ENCODE results near the gene RNF157.

RNF157 gene

DNA sequence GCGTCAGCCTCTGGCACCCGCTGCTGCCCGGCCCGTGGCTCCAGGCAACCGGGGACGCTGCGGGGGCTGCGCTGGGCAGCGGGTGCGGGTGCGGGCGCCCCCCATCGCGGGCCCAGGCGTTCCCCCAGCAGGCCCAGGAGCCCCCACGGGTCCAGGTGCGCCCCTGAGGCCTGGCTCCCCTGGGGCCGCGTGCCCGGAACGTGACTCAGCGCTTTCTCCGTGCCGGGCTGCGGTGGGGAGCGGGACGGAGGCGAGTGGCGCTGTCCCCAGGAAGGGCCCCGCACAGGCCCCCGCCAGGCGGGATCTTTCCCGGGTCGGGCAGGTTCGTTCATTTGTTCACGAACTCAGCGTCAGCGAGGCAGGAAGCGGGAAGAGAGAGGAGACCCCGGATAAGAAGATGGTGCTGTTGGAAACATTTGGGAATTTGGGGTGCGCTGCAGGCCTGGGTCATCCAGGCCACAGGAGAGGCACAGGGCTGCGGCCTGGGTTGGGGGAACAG is 118.3 kb downstream of the RNF157 start:
- peak in 1 of 2 experiments; percentile 55 for DNase-seq

DNA sequence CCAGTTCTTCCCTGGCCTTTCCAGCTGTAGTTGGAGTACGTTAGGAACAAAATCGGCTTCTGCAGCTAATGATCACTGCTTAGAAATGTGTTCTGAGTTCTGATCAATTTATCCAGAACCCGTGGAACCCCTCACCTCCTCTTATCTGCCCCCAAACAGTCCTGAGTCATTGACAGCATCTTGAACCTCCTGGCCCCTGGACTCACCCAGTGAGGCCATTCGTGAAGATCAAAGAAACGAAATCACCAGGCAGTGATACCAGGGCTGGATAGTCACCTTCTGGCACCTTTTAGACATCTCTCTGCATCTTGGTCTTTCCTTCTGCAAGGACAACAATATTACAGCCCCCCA is 119.7 kb downstream of the RNF157 start:
- DNase-seq, result no peak

DNA sequence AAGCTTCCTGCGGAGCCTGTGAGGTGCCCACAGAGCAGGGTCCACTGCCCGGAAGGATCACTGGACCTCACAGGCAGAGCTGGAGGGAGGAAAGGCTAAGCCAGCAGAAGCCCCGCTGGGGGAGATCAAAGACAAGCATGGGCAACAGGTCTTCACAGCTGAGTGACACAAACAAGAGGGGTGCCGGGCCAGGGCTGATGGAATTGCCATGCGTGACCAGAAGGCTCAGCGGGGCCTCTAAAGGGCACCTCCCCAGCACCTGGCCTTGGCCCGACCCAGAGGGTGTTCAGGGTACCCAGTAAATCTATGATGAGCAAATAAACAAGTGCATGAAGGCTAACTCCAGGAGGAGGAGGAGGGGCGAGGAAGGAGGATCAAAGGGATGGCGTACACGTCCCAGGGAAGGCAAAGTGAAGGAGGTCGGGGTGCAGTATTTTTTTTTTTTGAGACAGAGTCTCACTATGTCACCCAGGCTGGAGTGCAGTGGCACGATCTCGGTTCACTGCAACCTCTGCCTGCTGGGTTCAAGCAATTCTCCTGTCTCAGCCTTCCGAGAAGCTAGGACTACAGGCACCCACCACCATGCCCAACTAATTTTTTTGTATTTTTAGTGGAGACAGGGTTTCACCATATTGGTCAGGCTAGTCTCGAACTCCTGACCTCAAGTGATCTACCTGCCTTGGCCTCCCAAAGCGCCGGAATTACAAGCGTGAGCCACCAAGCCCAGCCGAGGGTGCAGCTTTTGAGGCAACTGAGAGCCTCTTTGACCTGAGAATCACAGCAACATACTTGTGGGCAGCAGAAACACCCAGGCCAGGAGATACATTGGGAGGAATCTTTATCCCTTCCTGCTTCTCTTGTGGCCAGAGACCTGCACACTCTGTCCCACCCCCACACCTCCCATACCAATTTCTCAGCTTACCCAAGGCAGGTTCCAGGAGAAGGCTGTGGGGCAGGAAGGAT is 120.6 kb downstream of the RNF157 start:
- DNase-seq, result no peak

DNA sequence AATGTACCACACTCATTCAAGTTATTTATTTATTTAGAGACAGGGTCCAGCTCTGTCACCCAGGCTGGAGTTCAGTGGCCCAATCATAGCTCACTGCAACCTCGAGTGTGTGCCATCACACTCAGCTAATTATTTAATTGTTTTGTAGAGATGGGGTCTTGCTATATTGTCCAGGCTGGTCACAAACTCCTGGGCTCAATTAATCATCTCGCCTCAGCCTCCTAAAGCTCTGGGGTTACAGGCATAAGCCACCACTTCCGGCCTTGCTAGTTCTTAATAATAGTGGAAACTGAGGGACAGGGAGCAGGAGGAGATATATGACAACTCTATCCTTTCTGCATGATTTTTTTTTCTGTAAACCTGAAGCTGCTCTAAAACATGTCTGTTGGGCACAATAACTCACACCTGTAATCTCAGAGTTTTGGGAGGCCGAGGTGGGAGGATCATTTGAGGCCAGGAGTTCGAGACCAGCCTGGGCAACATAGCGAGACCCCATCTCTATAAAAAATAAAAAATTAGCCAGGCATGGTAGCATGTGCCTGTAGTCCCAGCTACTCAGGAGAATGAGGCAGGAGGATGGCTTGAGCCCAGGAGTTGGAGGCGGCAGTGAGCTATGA is 125.0 kb downstream of the RNF157 start:
- DNase-seq, result no peak

DNA sequence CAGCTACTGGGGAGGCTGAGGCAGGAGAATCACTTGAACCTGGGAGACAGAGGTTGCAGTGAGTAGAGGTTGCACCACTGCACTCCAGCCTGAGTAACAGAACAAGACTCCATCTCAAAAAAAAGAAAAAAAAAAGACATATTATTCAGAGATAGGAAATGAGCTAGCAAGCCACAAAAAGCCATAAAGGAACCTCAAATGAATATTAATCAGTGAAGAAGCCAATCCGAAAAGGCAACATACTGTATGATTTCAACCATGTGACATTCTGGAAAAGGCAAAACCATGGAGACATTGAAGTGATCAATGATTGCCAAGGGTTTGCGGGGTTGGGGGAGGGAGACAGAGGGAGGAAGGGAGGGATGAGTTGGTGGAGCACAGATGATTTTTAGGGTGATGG is 128.3 kb downstream of the RNF157 start:
- DNase-seq, result no peak

DNA sequence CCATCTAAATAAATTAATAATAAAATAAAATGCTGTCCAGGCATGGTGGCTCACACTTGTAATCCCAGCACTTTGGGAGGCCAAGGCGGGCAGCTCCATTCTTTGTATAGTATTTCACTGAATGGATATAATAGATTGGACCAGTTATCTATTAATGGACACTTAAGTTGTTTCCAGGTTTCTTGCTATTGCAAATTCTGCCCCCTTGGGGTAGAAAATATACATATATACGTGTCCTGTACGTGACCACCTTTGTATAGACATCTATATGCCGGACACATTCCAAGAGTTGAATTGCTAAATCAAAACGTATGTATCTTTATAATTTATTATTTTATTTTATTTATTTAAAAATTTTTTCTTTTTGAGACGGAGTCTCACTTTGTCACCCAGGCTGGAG is 132.8 kb downstream of the RNF157 start:
- no peak for DNase-seq

DNA sequence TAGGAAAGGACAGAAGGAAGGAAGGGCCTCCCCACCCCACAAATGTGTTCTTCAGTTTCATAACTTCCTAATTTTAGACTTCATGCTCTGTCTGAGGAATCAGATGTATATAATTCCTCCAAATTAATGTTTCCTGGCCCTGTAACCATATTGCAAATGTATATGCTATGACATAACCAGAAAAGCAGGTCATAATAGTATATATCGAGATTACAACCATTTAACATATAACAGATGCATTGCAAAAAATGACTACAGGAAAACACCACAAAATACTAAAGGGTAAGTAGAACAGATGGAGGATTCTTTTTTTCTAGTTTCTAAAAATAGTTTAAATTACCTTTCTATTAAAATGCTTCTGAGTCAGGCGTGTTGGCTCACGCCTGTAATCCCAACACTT is 133.6 kb downstream of the RNF157 start:
- no peak for DNase-seq

DNA sequence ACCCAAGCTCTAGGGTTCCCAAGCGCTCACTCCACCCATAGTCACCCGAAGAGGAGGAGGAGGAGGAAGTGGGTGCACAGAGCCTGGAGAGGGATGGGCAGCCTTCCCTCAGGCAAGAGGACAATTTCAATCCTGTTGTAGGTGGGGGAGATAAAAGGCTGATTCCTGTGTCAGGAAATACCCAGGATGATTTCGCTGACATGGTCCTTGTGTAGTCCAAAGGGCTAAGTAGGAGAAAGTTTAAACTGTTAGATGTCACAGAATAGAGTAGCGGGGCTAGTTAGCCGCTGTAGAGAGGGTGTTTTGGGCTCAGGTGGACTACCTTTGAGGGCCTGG is 135.4 kb downstream of the RNF157 start:
- DNase-seq, result no peak

DNA sequence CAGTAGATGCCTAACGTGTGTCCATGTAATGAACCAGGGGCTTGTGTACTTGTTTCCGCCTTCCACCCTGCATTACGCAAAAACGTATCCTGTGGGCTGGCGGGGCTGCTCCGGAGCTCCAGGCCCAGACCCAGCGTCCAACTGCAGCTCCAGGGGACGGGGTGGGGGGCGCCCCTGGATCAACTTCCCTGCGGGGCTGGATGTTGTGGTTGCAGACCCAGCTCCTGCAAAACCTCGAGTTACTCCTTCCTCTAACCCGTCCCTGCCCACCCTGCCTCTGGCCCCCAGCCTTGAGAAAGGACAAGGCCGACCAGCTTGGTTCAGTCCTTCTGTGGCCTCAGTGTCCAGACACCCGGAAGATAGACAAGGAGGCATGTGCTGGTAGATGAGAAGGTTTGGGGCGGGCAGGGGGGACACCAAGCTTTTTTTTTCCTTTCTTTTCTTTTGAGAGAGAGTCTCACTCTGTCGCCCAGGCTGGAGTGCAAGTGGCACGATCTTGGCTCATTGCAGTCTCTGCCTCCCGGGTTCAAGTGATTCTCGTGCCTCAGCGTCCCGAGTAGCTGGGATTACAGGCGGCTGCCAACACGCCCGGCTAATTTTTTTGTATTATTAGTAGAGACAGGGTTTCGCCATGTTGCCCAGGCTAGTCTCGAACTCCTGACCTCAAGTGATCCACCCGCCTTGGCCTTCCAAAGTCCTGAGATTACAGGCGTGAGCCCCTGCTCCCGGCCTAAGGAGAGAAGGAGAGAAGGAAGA is 136.0 kb downstream of the RNF157 start:
- DNase-seq, result no peak

DNA sequence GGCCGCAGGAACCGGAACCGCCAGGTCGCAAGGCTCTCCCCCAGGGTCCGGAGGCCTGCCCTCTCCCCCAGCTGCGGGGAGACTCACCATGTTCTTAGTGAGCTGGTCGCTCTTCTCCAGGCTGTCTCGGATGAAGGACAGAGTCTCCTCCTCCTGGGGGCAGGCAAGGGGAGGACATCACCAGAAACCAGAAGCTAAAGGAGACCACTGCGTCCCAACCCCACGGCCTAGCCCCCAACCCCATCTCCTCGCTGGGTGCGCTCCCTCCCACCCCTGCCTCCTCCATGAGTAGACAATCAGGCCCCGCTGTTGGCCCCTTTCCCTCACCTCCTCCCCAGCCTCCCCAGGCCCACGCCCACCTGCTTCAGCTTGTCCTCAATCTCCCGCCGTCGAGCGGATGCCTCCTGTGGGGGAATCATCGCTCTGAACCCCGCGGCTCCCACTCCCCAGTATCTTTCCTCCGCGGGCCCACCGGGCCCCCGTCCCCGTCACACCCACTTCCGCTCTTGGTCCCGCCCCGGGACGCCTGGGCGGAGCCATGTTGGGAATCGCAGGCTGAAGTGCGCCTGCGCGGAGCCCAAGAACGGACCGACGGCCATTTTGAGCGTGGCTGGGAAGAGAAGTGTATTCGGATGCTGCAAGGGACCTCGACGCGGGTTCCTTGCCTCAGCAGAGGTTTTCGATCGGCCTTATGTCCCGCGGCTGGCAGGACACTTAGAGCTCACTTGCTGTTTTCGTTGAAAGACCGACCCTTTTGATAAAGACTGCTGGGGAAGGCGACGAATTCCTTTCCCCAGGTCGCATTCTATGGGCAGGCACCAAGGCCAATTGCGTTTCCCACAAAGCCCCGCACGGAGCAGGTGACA is 136.8 kb downstream of the RNF157 start, which contains the start of gene EXOC7:
Gene EXOC7, minus strand, starts transcription at position 514 of the 866 bp plus-strand sequence. Its CDS starts 95 bp downstream, at position 419.
- DNase-seq, result peak; percentile 97 to 99

DNA sequence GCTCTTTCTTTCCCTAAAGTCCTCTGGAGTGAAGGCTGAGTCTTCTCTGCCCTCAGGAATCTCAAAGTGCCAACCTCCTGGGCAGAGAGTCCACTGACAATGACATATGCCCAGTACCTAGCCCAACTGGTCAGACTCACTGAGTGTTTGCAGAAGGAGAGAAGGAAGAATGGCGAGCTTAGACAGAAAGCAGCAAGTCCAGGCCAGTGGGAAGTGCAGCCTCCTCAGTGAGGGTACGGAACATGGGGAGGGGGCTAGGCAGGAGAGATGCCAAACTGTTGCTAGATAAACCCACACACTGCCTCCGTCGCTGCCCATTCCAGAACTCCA is 137.4 kb downstream of the RNF157 start:
- no peak for DNase-seq

DNA sequence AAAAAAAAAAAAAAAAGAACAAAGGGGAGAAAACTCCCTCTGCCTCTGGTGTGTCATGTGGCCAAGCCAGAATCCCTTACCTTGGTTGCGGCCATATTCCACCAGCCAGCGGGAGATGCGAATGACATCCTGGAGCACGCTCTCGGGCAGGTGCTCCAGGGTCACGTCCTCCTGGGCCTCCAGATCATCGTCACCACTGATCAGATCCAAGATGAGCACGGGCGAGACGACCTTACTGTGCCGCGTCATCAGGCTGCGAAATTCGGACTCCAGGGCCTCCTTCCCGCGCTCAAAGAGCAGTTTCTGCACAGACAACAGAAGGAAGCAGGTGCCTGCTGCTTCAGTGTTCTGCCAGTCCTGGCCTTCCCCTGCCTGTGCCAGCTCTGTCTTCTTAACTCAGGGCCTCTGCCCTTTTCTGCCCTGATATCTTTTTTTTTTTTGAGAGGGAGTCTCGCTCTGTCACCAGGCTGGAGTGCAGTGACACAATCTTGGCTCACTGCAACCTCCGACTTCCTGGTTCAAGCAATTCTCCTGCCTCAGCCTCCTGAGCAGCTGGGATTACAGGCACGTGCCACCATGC is 142.5 kb downstream of the RNF157 start:
- no peak for DNase-seq

DNA sequence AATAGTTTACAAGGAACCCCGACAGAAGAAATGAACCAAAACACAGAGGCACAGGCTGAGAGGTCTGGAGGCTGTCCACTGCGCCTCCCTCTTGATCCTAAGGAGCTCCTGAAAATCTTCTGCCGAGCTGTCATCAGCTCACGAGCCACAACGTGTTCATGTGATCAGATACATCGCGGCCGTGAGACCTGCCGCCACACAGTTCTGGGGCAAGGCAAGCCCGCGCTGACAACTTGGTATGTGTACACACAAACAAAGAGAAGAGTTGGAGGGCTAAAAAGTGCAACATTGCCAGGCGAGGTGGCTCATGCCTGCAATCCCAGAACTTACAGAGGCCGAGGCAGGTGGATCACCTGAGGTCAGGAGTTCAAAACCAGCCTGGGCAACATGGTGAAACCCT is 144.3 kb downstream of the RNF157 start:
- DNase-seq, result no peak

DNA sequence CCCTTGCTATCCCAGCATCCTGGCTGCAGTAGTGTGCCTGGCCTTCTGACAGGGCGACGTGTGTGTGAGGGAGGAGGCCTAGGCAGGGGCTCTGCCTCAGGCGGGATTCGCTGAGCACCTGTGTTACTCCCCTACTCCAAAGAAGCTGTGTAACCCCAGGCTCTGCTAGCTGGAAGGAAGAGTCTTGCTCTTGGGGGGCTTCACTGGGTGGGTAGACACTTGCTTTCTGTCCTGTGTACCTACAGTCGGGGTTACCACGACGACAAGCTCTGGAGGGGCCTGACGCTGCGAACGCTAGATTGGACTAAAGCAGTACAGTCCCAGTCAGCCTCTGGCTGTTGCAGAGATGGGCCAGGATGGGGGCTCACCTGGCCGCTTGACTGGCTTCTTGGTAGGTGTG is 146.2 kb downstream of the RNF157 start:
- no peak for DNase-seq

DNA sequence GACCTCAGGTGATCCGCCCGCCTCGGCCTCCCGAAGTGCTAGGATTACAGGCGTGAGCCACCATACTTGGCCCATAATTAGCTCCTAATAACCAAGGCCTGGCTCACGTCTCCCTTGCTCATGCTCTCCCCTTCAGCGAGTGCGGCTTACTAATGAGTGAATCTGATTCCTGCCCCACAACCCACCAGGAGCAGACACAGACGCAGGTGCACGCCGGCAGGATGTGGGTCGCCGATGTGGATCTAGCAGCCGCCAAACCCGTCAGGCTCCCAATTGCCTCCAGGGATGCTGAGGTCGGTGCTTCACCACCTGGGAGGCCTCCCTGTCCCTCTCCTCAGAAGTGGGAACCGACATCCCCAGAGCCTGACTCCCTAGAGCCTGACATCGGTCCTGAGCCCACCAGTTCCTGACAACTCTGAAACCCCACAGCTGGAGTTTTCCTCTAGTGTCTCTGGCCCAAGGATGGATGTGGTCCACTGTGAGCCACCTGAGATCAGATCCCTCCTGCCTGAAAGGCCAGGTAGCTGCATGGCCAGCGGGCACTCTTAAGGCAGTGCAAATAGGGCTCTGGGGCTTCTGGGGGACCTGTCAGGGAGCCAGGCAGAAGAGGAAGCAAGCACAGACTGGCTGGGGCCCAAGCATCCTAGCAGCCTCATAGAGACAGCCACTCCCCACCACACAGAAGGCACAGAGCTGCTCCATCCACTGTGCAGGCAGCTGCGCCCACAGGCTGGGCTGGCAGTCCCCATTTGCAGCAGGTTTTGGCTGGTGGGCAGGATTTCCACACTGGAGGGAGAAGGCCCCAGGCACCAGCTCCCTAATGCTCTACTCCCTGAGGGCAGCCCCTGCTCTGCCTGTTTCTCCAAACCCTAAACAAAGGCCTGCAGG is 147.5 kb downstream of the RNF157 start:
- no peak for DNase-seq
